ENCODE data around the gene SPOP.

SPOP gene

GRCh38 chr17:49582789-49583188 lies 95.1 kb downstream of the SPOP start:
- DNase-seq: no peak

GRCh38 chr17:49582055-49582722 lies 95.7 kb downstream of the SPOP start:
- DNase-seq: no peak

- peak; percentile 82 for DNase-seq
Measured at GRCh38 chr17:49581648-49581998, 96.3 kb downstream of the SPOP start.

- DNase-seq: no peak
Measured at GRCh38 chr17:49580981-49581647, 96.8 kb downstream of the SPOP start.

- no peak for DNase-seq
Measured at GRCh38 chr17:49580055-49580721, 97.7 kb downstream of the SPOP start.

- DNase-seq: no peak
Measured at GRCh38 chr17:49579522-49579921, 98.4 kb downstream of the SPOP start.

- no peak for DNase-seq
Measured at GRCh38 chr17:49578952-49579500, 98.9 kb downstream of the SPOP start.

- DNase-seq: no peak
Measured at GRCh38 chr17:49578414-49578813, 99.5 kb downstream of the SPOP start.

- no peak for DNase-seq
Measured at GRCh38 chr17:49577963-49578362, 99.9 kb downstream of the SPOP start.

- no peak for DNase-seq
Measured at GRCh38 chr17:49577650-49577934, 100.3 kb downstream of the SPOP start.

- DNase-seq: no peak
Measured at GRCh38 chr17:49576917-49577649, 100.8 kb downstream of the SPOP start.

GRCh38 chr17:49576088-49576916 lies 101.6 kb downstream of the SPOP start:
- DNase-seq: peak; percentile 22

- DNase-seq: peak; percentile 36
Measured at GRCh38 chr17:49575679-49576087, 102.2 kb downstream of the SPOP start, which contains the start of gene NXPH3. Gene NXPH3, plus strand, starts transcription at chr17:49575871. Its CDS starts 349 bp downstream, at chr17:49576220.

- DNase-seq: no peak
Measured at GRCh38 chr17:49574945-49575678, 102.8 kb downstream of the SPOP start.

GRCh38 chr17:49574323-49574781 lies 103.5 kb downstream of the SPOP start:
- peak; percentile 28 for DNase-seq

GRCh38 chr17:49573510-49574322 lies 104.2 kb downstream of the SPOP start:
- no peak for DNase-seq

GRCh38 chr17:49572806-49573420 lies 105.0 kb downstream of the SPOP start:
- DNase-seq: no peak

GRCh38 chr17:49572226-49572625 lies 105.7 kb downstream of the SPOP start:
- DNase-seq: no peak

GRCh38 chr17:49571764-49572163 lies 106.1 kb downstream of the SPOP start:
- DNase-seq: no peak

- no peak for DNase-seq
Measured at GRCh38 chr17:49571283-49571682, 106.6 kb downstream of the SPOP start.
